ENCODE measurements around the gene MACROD1. TPM values are rescaled to one million over a fixed set of nuclear protein-coding genes. Genes with fewer than 3 reads are reported as not detected.

The MACROD1 gene
- total RNA-seq, 6 experiments from 2014 or later = 11.8 to 17.0 (median 13.1) TPM

GRCh38 chr11:63952570-63952969 is 213.3 kb downstream of the MACROD1 start:
- DNase-seq = no peak
- H3K4me1 Mint-ChIP-seq (ENCODE audit: low read depth) = no peaks in the 10 kb centered on the region
- no peak overlapping the region for H3K4me3 Mint-ChIP-seq
- no peaks in the 10 kb centered on the region; the same call in 1 of the 2 replicates for H3K27me3 Mint-ChIP-seq (ENCODE audit: insufficient read depth)
- peaks cover 4% of the 10 kb centered on the region; the same call in 1 of the 2 replicates for H3K36me3 Mint-ChIP-seq (ENCODE audit: low read depth)
- H3K27ac Mint-ChIP-seq = no peak overlapping the region
- H3K9me3 Mint-ChIP-seq = no peaks in the 10 kb centered on the region
- no peak for TF ChIP-seq CTCF (IDR thresholded peaks at IDR 0.05)

DNA sequence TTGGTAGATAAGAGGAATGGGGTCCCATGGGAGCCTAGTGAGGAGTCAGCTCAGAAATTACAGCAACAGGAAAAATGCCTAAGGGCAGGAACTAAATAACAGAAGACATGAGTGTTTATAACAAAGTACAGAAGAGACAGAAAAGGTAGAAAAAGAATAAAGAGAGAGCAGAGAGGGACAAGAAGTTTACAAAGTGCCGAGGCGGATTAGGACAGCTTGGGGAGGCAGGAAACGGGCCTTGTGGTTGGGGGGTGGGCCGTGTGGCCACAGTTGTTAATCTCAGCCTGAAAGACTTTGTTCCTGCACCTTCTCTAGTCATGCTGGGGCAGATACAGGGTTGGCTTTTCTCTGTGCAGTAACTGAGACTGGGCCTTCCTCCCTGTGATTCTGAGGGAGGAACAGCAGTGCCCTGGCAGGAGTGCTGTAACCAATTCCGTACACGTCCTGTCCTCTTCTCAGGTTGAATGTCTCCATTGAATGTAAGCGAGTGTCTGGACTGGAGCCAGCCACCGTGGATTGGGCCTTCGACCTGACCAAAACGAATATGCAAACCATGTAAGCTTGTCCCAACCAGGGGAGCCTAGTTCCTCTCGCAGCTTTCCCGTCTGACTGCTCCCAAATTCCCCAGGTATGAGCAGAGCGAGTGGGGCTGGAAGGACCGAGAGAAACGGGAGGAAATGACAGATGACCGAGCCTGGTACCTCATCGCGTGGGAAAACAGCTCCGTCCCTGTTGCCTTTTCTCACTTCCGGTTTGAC is 214.0 kb downstream of the MACROD1 start:
- Mint-ChIP-seq H3K36me3 (ENCODE audit: low read depth) (peaks cover 4% of the 10 kb centered on the region; the same call in 1 of the 2 replicates), H3K27ac (no peak overlapping the region; the same call in 1 of the 2 replicates), H3K4me1 (ENCODE audit: low read depth) (no peaks in the 10 kb centered on the region), H3K27me3 (ENCODE audit: insufficient read depth) (no peaks in the 10 kb centered on the region; the same call in 1 of the 2 replicates), H3K9me3 (no peaks in the 10 kb centered on the region), H3K4me3 (no peak overlapping the region)
- TF ChIP-seq CTCF (IDR thresholded peaks at IDR 0.05) = no peak
- no peak for DNase-seq

Other genes with a start within 250 kb of the MACROD1 start
- under 1 TPM; 0.34 to 0.72 (median 0.41) TPM for gene RCOR2, start 248.9 kb downstream of the MACROD1 start, total RNA-seq (2021; fragmentation: NEBNext Ultra II Directional; extraction: Animal tissue kit (Norgen Biotek cat#: 25700))
- gene NAA40, start 227.1 kb downstream of the MACROD1 start, total RNA-seq (2021; fragmentation: NEBNext Ultra II Directional; extraction: Animal tissue kit (Norgen Biotek cat#: 25700)) = 10 to 100 TPM; 15.7 to 19.3 (median 17.6) TPM
- 100 to 1,000 TPM; 422 to 571 (median 505) TPM for gene COX8A, start 191.5 kb downstream of the MACROD1 start, total RNA-seq (2021; fragmentation: NEBNext Ultra II Directional; extraction: Animal tissue kit (Norgen Biotek cat#: 25700))
- 10 to 100 TPM; 84.4 to 98.2 (median 90.9) TPM for gene OTUB1, start 179.7 kb downstream of the MACROD1 start, total RNA-seq (2021; fragmentation: NEBNext Ultra II Directional; extraction: Animal tissue kit (Norgen Biotek cat#: 25700))
- under 1 TPM in 5 of 6 experiments, not detected in 1; 0.07 to 0.38 (median 0.30) TPM for gene FLRT1, start 130.2 kb downstream of the MACROD1 start, total RNA-seq (2021; fragmentation: NEBNext Ultra II Directional; extraction: Animal tissue kit (Norgen Biotek cat#: 25700))
- gene STIP1, start 20.1 kb upstream of the MACROD1 start, total RNA-seq (2021; fragmentation: NEBNext Ultra II Directional; extraction: Animal tissue kit (Norgen Biotek cat#: 25700)) = 100 to 1,000 TPM; 203 to 259 (median 210) TPM
- gene FERMT3, start 40.6 kb upstream of the MACROD1 start, total RNA-seq (2021; fragmentation: NEBNext Ultra II Directional; extraction: Animal tissue kit (Norgen Biotek cat#: 25700)) = 1 to 10 TPM; 1.2 to 2.8 (median 1.7) TPM
- 10 to 100 TPM; 32.6 to 41.1 (median 39.7) TPM for gene TRPT1, start 60.1 kb upstream of the MACROD1 start, total RNA-seq (2021; fragmentation: NEBNext Ultra II Directional; extraction: Animal tissue kit (Norgen Biotek cat#: 25700))
- 10 to 100 TPM; 46.6 to 57.7 (median 53.7) TPM for gene NUDT22, start 60.2 kb upstream of the MACROD1 start, total RNA-seq (2021; fragmentation: NEBNext Ultra II Directional; extraction: Animal tissue kit (Norgen Biotek cat#: 25700))
- gene DNAJC4, start 64.4 kb upstream of the MACROD1 start, total RNA-seq (2021; fragmentation: NEBNext Ultra II Directional; extraction: Animal tissue kit (Norgen Biotek cat#: 25700)) = 10 to 100 TPM; 21.7 to 29.5 (median 23.2) TPM
- gene VEGFB, start 68.5 kb upstream of the MACROD1 start, total RNA-seq (2021; fragmentation: NEBNext Ultra II Directional; extraction: Animal tissue kit (Norgen Biotek cat#: 25700)) = 10 to 100 TPM; 65.1 to 80.6 (median 71.2) TPM
- gene FKBP2, start 75.0 kb upstream of the MACROD1 start, total RNA-seq (2021; fragmentation: NEBNext Ultra II Directional; extraction: Animal tissue kit (Norgen Biotek cat#: 25700)) = 10 to 100 TPM; 54.1 to 95.6 (median 73.1) TPM
- gene PPP1R14B, start 80.8 kb upstream of the MACROD1 start, total RNA-seq (2021; fragmentation: NEBNext Ultra II Directional; extraction: Animal tissue kit (Norgen Biotek cat#: 25700)) = 100 to 1,000 TPM; 386 to 478 (median 429) TPM
- 10 to 100 TPM; 48.1 to 58.0 (median 51.8) TPM for gene PLCB3, start 85.4 kb upstream of the MACROD1 start, total RNA-seq (2021; fragmentation: NEBNext Ultra II Directional; extraction: Animal tissue kit (Norgen Biotek cat#: 25700))
- 10 to 100 TPM; 65.9 to 75.0 (median 68.8) TPM for gene BAD, start 118.6 kb upstream of the MACROD1 start, total RNA-seq (2021; fragmentation: NEBNext Ultra II Directional; extraction: Animal tissue kit (Norgen Biotek cat#: 25700))
- 10 to 100 TPM; 27.9 to 42.1 (median 34.7) TPM for gene GPR137, start 119.7 kb upstream of the MACROD1 start, total RNA-seq (2021; fragmentation: NEBNext Ultra II Directional; extraction: Animal tissue kit (Norgen Biotek cat#: 25700))
- under 1 TPM in 1 of 6 experiments, not detected in 5; 0.14 TPM for gene KCNK4, start 125.2 kb upstream of the MACROD1 start, total RNA-seq (2021; fragmentation: NEBNext Ultra II Directional; extraction: Animal tissue kit (Norgen Biotek cat#: 25700))
- under 1 TPM in 1 of 6 experiments, not detected in 5; 0.31 TPM for gene CATSPERZ, start 134.2 kb upstream of the MACROD1 start, total RNA-seq (2021; fragmentation: NEBNext Ultra II Directional; extraction: Animal tissue kit (Norgen Biotek cat#: 25700))
- gene ESRRA, start 139.4 kb upstream of the MACROD1 start, total RNA-seq (2021; fragmentation: NEBNext Ultra II Directional; extraction: Animal tissue kit (Norgen Biotek cat#: 25700)) = 10 to 100 TPM; 18.9 to 25.0 (median 21.7) TPM
- gene TRMT112, start 151.4 kb upstream of the MACROD1 start, total RNA-seq (2021; fragmentation: NEBNext Ultra II Directional; extraction: Animal tissue kit (Norgen Biotek cat#: 25700)) = 100 to 1,000 TPM; 246 to 269 (median 261) TPM
- 100 to 1,000 TPM; 161 to 207 (median 186) TPM for gene PRDX5, start 152.0 kb upstream of the MACROD1 start, total RNA-seq (2021; fragmentation: NEBNext Ultra II Directional; extraction: Animal tissue kit (Norgen Biotek cat#: 25700))
- gene CCDC88B, start 174.1 kb upstream of the MACROD1 start, total RNA-seq (2021; fragmentation: NEBNext Ultra II Directional; extraction: Animal tissue kit (Norgen Biotek cat#: 25700)) = 1 to 10 TPM in 4 of 6 experiments, under 1 TPM in 2; 0.45 to 1.9 (median 1.7) TPM
- 10 to 100 TPM; 42.9 to 63.4 (median 56.6) TPM for gene RPS6KA4, start 193.0 kb upstream of the MACROD1 start, total RNA-seq (2021; fragmentation: NEBNext Ultra II Directional; extraction: Animal tissue kit (Norgen Biotek cat#: 25700))